ENCODE measurements around the gene E4F1.

E4F1 gene

GRCh38 chr16:2223221-2223941, at the start of gene E4F1:
Gene E4F1, plus strand, starts transcription at chr16:2223591. Its CDS starts 23 bp downstream, at chr16:2223614.
- peak; percentile 99 for DNase-seq

DNA sequence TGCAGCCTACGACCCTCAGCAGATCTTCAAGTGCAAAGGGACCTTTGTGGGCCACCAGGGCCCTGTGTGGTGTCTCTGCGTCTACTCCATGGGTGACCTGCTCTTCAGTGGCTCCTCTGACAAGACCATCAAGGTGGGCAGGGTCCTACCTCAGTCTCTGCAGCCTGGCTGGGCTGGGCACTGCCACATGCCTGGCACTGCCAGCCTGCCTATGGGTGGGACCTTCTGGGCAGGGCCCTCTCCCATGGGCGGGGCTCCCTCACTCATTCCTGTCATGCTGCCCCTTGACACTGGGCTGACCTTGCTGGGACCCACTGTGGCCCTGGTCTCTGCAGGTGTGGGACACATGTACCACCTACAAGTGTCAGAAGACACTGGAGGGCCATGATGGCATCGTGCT, 49.5 kb upstream of the E4F1 start:
- DNase-seq, result no peak

DNA sequence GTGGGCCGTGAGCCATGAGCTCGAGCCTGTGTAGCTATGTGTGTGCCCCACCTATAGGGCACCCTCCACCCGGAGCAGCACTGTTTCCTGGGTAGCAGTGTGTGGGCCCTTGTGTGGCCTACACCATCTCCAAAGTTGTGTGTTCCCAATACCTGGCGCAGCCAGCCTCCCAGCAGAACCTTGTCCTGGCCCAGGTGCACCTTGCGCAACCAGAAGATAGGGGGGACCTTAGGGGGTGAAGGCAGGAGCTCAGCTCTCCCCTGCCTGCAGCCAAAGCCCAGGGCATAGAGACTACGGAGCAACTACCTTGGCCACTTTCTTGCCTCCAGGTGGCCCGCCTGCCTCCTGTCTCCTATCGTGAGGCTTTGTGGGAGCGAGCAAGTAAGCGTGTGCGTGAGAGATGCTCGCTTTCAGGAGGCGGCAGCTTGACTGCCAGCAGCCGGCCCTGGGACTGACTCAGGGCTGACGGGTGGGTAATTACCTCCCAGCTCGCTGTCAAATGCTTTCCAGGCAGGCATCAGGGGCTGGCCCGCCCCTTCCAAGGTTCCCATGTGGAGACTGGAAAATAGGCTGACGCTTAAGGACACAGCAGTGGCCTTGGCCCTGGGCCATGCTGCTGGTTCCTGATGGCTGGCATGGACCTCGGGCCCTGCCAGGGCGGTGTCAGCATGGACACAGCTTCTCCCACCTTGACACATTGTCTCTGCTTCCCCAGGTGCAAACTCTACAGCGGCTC, 48.8 kb upstream of the E4F1 start:
- DNase-seq, result no peak

- DNase-seq, result no peak
Observed at GRCh38 chr16:2175454-2175853, 47.9 kb upstream of the E4F1 start.

GRCh38 chr16:2176047-2176446, 47.3 kb upstream of the E4F1 start:
- DNase-seq, result no peak

- DNase-seq, result no peak
Observed at GRCh38 chr16:2177101-2177500, 46.3 kb upstream of the E4F1 start.

DNA sequence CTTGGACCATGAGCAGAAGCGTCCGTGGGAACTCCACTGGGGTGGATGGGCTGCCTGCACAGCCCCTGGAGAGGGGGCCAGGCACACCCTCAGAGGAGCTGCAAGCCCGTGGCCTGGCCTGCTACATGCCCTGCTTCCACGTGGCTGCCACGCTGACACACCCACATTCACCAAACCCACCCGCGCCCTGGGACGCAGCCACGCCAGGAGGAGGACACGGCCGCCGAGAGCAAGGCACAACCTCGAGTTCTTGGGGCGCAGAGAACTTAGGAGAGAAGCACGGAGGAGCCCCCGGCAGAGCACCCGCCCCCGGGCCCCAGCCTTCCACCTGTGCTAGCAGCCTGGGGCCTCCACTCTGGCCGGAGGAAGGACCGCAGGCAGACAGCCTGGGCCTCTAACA, 45.8 kb upstream of the E4F1 start:
- DNase-seq, result no peak

DNA sequence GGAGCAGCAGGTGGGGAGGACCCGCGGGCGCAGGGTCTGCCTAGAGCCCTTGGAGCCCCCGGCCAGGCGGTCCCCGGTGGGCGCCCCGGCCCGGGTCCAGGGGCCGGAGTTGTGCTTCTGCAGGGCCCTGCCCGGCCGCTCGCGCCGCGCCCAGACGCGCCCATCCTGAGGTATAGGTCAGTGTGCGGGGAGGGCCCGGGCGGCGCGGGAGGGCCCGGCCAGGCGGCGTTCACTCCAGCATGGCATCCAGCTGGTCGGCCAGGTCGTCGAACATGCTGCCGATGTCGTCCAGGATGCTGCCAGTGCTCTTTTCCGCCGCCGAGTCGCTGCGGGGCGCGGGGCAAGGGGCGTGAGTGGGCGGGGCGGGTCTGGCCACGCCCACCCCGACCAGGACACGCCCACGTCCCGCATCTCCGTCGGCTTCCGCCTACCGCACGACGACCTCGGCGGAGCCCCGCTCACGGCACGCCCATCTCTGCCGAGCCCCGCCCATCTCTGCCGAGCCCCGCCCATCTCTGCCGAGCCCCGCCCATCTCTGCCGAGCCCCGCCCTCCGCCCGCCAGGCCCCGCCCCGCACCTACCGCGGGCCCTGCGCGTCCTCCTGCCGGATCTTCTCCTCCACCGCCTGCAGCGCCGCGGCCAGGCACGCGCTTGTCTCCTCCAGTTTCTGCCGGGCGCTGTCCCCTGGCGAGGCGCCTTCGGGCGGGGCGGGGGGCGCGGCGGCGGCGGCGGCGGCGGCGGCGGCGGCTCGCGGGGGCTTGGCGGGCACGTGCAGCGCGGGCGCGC, 44.9 kb upstream of the E4F1 start:
- DNase-seq, result peak in 1 of 2 experiments; percentile 35

- DNase-seq, result no peak
Observed at GRCh38 chr16:2179107-2179501, 44.3 kb upstream of the E4F1 start.

DNA sequence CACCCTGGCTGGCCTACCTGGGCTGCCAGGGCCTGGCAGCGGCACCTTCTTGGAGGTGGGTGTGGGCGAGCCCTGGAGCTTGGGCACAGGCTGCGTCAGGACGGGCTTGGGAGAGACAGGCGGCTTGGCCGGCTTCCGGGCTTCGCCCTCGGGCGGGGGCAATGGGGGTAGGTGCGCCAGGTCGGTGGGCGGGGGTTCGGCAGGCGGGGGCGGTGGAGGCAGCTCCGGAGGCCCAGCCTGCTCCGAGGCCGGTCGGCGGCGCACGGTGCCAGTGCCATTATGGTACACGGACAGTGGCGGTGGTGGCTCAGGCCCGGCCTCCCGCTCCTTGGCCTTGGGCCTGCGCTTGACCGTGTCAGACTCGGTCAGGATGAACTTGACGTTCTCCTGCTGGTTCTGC, 43.8 kb upstream of the E4F1 start:
- DNase-seq, result no peak

DNA sequence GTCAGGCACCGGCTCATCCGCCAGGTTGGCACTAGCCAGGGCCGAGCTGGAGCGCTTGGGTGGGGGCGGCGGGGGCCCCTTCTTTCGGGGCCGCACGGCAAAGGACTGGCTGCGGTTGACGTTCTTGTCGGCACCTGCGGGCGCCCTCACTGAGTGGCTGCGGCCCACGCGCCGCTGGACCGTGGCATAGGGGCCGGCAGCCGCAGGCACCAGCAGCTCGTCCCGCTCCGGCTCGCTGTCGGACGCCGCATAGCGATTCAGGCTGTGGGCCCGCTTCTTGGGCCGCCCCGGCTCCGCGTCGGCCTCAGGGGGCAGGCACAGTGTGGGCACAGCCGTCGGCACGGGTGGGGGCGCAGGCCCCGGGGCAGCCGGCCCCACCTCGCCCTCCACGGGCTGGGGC, 42.9 kb upstream of the E4F1 start:
- DNase-seq, result no peak

GRCh38 chr16:2180962-2181923, 42.1 kb upstream of the E4F1 start:
- no peak for DNase-seq

DNA sequence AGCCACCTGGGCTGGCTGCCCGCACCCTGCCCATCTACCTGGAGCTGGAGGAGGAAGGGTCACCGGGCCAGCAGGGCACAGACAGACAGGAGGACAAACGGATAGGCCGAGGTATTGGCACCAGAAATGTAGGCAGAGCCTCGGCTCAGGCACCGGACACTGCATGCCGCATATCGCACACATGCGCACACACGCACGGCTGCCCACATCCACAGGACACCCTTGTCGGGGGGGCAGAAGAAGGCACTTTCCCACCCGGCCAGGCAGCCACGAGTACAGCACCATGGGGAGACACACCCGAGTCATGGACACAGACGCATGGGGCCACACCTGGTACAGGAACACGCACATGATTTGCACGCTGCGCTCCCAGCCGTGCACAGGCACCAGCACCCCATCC, 41.4 kb upstream of the E4F1 start:
- no peak for DNase-seq

DNA sequence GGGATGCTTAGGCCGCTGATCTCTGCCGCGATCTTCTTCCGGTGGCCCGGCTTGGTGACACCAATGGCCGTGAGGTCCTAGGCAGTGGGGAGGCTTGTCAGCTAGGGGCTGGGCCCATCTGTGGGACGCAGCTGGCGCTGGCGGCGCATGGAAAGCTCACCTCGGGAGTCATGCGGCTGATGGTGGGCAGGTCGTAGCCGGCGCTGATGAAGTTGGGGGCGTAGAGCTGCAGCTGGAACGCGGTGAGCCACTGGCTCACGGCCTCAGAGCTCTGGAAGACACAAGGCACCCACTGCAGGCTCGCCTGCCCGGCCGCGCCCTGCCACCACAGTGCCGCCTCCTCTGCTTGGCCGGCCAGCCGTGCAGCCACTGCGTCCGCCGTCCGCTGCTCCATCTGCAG, 39.7 kb upstream of the E4F1 start:
- DNase-seq, result no peak

DNA sequence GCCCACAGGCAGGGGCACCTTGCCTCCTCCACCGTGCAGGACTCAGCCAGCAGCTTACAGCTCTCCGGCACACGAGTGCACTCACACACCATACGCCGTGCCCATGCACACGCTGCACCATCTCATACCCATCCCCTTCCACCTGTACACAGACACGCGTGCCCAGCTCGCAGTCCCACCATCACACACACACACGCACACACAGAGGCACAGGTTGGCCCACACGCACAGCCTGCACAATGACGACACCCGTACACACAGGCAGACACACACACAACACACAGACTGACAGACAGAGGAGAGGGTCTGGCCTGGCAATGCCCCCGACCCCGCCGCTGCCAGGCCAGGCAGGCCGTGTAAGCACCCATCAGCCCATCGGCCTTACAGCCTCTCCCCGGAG, 39.0 kb upstream of the E4F1 start:
- no peak for DNase-seq

GRCh38 chr16:2184962-2185361, 38.4 kb upstream of the E4F1 start:
- DNase-seq, result no peak

GRCh38 chr16:2186064-2186463, 37.3 kb upstream of the E4F1 start:
- DNase-seq, result no peak

GRCh38 chr16:2186505-2186904, 36.9 kb upstream of the E4F1 start:
- DNase-seq, result no peak

GRCh38 chr16:2187212-2187611, 36.2 kb upstream of the E4F1 start:
- DNase-seq, result no peak

DNA sequence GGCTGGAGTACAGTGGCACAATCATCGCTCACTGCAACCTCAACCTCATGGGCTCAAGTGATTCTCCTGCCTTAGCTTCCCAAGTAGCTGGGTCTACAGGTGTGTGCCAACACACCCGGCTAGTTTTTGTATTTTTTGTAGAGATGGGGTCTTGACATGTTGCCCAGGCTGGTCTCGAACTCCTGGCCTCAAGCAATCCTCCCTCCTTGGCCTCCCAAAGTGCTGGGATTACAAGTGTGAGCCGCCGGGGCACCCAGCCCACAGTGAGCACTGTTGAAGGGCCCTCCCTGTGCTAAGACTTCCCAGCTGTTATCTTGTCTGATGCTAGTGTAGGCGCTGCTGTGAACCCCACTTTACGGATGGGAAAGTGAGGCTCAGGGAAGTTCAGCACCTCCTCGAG, 35.0 kb upstream of the E4F1 start:
- DNase-seq, result no peak

DNA sequence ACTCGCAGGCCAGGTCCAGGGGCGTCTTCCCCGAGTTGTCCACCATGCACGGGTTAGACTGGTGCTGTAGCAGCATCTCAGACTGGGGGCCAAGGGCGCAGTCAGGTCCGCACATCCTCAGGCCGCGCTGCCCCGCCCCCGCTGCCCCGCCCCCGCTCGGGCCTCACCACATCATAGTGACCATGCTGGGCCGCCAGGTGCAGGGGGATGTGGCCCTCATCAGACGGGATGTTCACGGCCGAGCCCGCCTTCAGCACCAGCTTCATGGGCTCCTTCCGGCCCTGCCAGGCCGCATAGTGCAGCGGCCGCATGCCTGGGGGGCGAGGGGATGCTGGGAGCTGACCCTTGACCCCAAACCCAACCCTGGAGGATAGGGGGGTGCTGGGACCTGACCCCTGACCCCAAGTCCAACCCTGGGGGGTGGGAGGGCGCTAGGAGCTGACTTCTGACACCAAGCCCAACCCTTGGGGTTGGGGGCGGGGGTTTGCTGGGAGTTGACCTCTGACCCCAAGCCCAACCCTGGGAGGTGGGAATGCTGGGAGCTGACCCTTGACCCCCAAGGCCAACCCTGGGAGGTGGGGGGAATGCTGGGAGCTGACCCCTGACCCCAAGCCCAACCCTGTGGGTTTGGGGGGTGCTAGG, 34.0 kb upstream of the E4F1 start:
- no peak for DNase-seq

DNA sequence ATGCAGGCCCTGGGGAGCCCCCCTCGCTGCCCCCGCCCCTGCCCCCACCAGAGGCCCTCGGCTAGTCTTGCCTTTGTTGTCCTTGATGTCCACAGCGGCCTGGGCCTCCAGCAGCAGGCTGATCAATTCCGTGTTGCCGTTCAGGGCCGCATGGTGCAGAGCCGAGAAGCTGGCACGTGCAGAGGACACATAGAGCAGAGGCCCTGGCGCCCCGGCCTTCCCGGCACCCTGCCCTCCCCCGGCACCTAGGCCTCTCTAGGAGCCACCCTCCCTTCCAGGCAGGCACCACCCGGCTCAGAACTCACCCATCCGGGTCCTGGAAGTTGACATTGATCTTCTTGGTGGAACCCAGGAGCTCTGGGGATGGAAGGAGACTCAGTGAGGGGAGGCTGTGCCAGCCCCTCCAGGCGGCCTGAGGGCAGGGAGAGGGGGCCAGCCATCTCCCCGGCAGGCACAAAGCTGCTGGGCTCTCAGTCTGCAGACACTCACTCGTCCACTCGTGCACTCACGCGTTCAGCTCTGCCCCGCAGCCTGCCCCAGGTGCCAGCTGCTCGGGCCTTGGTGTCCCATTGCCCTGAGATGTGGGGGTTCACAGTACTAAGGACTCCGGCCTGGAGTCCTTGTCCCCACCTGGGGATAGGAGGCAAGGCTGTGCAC, 33.3 kb upstream of the E4F1 start:
- DNase-seq, result no peak

Measured in stimulated activated CD4-positive, alpha-beta T cell treated with anti-CD3 and anti-CD28 coated beads, Interleukin-4, amount 100 ng/mL, for 4 hours (primary cell).